Dendritic cell treated with granulocyte-macrophage colony-stimulating factor and Interleukin-4, amounts not matched to agents 40 ng/mL and 50 ng/mL, for 4 days (primary cell): ENCODE measurements around the gene APH1B.

Source experiments
- H3K27ac Mint-ChIP-seq: one replicate; pipeline ENCODE4 v1.8.0; 2022; ENCODE audit warnings: mild to moderate bottlenecking, mixed read lengths
- H3K27me3 Mint-ChIP-seq: one replicate; pipeline ENCODE4 v1.8.0; 2022; ENCODE audit warnings: mild to moderate bottlenecking, mixed read lengths
- H3K36me3 Mint-ChIP-seq: one replicate; pipeline ENCODE4 v1.8.0; 2022; ENCODE audit warnings: low read depth, mixed read lengths
- H3K4me1 Mint-ChIP-seq: one replicate; pipeline ENCODE4 v1.8.0; 2022; ENCODE audit warnings: low read depth, mixed read lengths
- H3K4me3 Mint-ChIP-seq: one replicate; pipeline ENCODE4 v1.8.0; 2022; ENCODE audit warnings: mild to moderate bottlenecking, moderate library complexity, mixed read lengths
- H3K9me3 Mint-ChIP-seq: one replicate; pipeline ENCODE4 v1.8.0; 2022; ENCODE audit warnings: mixed read lengths
- intact Hi-C: fragments of 100-400 bp; cut with micrococcal nuclease; formaldehyde crosslinking; loops from one replicate; pipeline ENCODE4 v1.15.0; 2022

Gene APH1B

DNA sequence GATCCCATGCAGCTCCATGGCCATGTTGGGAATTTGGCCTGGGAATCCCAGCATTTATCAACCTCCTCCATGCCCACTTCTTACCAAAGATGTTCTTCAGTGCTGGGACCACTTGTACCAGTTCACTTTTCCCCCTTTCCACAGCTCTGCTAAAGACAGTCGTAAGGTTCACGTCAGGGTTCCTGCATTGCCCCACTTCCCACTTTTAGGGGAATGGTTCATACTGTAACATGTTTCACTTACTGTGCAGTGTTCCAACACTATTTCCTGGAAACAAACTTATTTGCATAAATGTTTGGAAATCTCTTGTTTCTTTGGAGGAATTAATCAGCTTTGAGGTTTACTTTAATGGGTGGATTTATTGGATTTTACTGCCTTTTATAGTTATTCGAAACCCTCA is 17.0 kb downstream of the APH1B start:
- H3K4me1 Mint-ChIP-seq, result peaks cover 26% of the 10 kb centered on the region
- H3K4me3 Mint-ChIP-seq, result no peak overlapping the region
- H3K27ac Mint-ChIP-seq, result no peak overlapping the region
- intact Hi-C loops, result no loop called here
- no peaks in the 10 kb centered on the region for H3K27me3 Mint-ChIP-seq
- no peaks in the 10 kb centered on the region for H3K9me3 Mint-ChIP-seq
- peaks cover 88% of the 10 kb centered on the region for H3K36me3 Mint-ChIP-seq

- peaks cover 26% of the 10 kb centered on the region for H3K4me1 Mint-ChIP-seq
- H3K9me3 Mint-ChIP-seq, result no peaks in the 10 kb centered on the region
- H3K27ac Mint-ChIP-seq, result no peak overlapping the region
- peaks cover 98% of the 10 kb centered on the region for H3K36me3 Mint-ChIP-seq
- intact Hi-C loops, result no loop called here
- no peaks in the 10 kb centered on the region for H3K27me3 Mint-ChIP-seq
- H3K4me3 Mint-ChIP-seq, result no peak overlapping the region
Measured at GRCh38 chr15:63295341-63295740, 17.9 kb downstream of the APH1B start.

GRCh38 chr15:63296195-63296594 is 18.8 kb downstream of the APH1B start:
- peaks cover 25% of the 10 kb centered on the region for H3K4me1 Mint-ChIP-seq
- H3K4me3 Mint-ChIP-seq, result no peak overlapping the region
- H3K36me3 Mint-ChIP-seq, result peaks cover 100% of the 10 kb centered on the region

GRCh38 chr15:63299943-63300575 is 22.7 kb downstream of the APH1B start:
- H3K9me3 Mint-ChIP-seq, result no peaks in the 10 kb centered on the region
- intact Hi-C loops, result no loop called here
- peaks cover 100% of the 10 kb centered on the region for H3K36me3 Mint-ChIP-seq
- H3K27ac Mint-ChIP-seq, result no peak overlapping the region
- peaks cover 6% of the 10 kb centered on the region for H3K4me1 Mint-ChIP-seq
- H3K27me3 Mint-ChIP-seq, result no peaks in the 10 kb centered on the region
- H3K4me3 Mint-ChIP-seq, result no peak overlapping the region

More at GRCh38 chr15:63296195-63296594, 18.8 kb downstream of the APH1B start:
- Mint-ChIP-seq H3K27ac (no peak overlapping the region), H3K9me3 (no peaks in the 10 kb centered on the region), H3K27me3 (no peaks in the 10 kb centered on the region)
- intact Hi-C loops, result no loop called here

GRCh38 chr15:63301088-63301487 is 23.7 kb downstream of the APH1B start:
- intact Hi-C loops, result no loop called here
- H3K4me3 Mint-ChIP-seq, result no peak overlapping the region
- no peaks in the 10 kb centered on the region for H3K4me1 Mint-ChIP-seq
- no peaks in the 10 kb centered on the region for H3K27me3 Mint-ChIP-seq
- H3K9me3 Mint-ChIP-seq, result no peaks in the 10 kb centered on the region
- H3K27ac Mint-ChIP-seq, result no peak overlapping the region
- H3K36me3 Mint-ChIP-seq, result peaks cover 100% of the 10 kb centered on the region

- H3K4me3 Mint-ChIP-seq, result no peak overlapping the region
- H3K9me3 Mint-ChIP-seq, result no peaks in the 10 kb centered on the region
- H3K27ac Mint-ChIP-seq, result no peak overlapping the region
- H3K27me3 Mint-ChIP-seq, result no peaks in the 10 kb centered on the region
- no peaks in the 10 kb centered on the region for H3K4me1 Mint-ChIP-seq
- peaks cover 77% of the 10 kb centered on the region for H3K36me3 Mint-ChIP-seq
- intact Hi-C loops, result no loop called here
Measured at GRCh38 chr15:63305260-63305659, 27.9 kb downstream of the APH1B start.

DNA sequence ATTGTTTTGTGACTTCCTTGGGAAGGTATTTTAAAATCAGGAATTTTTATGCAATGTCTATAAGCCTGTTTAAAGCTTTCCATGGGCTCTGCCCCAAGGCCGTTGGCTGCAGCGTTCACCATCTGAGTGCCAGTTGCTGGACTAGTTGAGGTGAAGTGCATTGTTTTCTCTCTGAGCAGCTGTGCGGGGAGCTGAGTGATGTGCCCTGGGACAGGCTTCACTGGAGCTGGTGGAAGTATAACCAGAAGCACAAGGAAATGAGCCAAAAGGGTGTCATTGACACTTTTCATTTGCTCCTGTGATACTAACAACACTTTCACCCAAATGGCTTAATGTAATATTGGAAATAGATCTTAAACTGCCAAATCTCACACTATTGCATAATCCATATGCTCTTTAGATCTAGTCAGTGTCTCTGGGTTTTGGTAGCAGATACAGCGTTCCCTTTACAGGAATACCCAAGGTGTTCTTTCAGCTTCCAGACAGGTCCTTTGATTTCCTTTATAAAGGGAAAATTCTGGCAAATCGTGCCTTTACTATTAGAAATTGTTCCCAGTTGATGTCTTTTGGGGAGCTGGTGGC is 29.2 kb downstream of the APH1B start:
- Mint-ChIP-seq H3K4me1 (no peaks in the 10 kb centered on the region), H3K4me3 (no peak overlapping the region), H3K9me3 (no peaks in the 10 kb centered on the region), H3K27me3 (no peaks in the 10 kb centered on the region), H3K27ac (no peak overlapping the region), H3K36me3 (peaks cover 74% of the 10 kb centered on the region)
- intact Hi-C loops, result no loop called here

GRCh38 chr15:63308491-63308890 is 31.1 kb downstream of the APH1B start:
- no peak overlapping the region for H3K27ac Mint-ChIP-seq

DNA sequence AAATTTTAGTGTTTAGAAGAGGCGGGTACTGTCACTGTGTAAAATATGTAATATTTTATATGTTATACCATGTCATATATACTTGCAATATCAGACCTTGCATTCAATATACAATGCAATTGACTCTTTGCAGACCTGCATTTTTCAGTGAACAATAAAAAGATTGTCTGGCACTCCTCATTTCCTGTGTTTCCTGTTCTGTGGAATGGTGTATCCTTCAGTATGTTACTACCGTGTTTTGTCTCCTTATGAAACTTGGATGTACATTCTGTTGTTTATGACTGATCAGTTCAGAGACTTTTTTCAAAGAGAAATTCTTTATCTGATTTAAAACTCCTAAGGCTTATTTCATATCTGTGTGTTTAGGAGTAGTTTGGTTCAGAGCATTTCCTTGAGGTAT is 31.5 kb downstream of the APH1B start:
- Mint-ChIP-seq H3K9me3 (no peaks in the 10 kb centered on the region), H3K36me3 (peaks cover 51% of the 10 kb centered on the region), H3K27me3 (peaks cover under 1% of the 10 kb centered on the region), H3K4me3 (no peak overlapping the region), H3K27ac (no peak overlapping the region), H3K4me1 (no peaks in the 10 kb centered on the region)
- intact Hi-C loops, result no loop called here

More at GRCh38 chr15:63308491-63308890, 31.1 kb downstream of the APH1B start:
- Mint-ChIP-seq H3K27me3 (no peaks in the 10 kb centered on the region), H3K4me1 (no peaks in the 10 kb centered on the region), H3K4me3 (no peak overlapping the region), H3K36me3 (peaks cover 55% of the 10 kb centered on the region), H3K9me3 (no peaks in the 10 kb centered on the region)
- intact Hi-C loops, result no loop called here

DNA sequence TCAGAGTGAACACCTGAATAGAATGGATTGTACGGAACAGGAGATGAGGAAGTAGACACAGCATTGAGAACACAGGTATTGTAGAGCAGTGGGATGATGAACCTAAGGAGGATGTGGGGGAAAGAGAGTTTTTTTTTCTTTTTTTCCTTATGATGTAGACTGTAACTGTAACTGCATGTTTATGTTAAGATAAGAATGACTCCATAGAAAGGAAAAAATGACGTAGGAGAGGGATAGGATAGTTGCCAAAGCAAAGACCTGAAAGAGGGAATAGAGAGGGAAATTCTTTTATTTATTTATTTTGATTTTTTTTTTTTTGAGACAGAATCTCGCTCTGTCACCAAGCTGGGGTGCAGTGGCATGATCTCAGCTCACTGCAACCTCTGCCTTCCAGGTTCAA is 33.2 kb downstream of the APH1B start:
- Mint-ChIP-seq H3K4me1 (no peaks in the 10 kb centered on the region), H3K27me3 (peaks cover 2% of the 10 kb centered on the region), H3K4me3 (no peak overlapping the region), H3K9me3 (no peaks in the 10 kb centered on the region), H3K27ac (no peak overlapping the region), H3K36me3 (peaks cover 34% of the 10 kb centered on the region)
- intact Hi-C loops, result no loop called here

DNA sequence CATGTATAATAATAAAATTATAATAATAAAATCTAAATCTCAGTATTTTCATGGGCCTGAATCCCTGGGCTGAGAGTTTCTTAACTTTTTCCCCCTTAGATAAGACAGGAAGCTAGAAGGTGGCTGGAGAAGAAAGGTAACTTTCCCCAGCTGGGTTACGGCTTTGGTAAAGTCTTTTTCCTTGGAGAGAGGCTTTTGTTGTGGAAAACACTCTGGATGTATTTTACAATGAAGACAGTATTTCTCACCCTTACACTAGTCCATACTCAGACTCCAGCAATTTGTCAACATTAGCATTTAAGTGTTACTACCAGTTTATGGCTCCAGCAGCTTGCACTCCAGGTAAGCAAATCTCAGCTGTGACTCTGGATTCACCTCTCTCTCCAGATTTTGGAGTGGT is 34.9 kb downstream of the APH1B start:
- Mint-ChIP-seq H3K4me1 (peaks cover 11% of the 10 kb centered on the region), H3K27ac (no peak overlapping the region), H3K4me3 (no peak overlapping the region), H3K27me3 (peaks cover 2% of the 10 kb centered on the region), H3K9me3 (no peaks in the 10 kb centered on the region), H3K36me3 (peaks cover 18% of the 10 kb centered on the region)
- intact Hi-C loops, result no loop called here

- H3K27me3 Mint-ChIP-seq, result peaks cover 4% of the 10 kb centered on the region
- H3K27ac Mint-ChIP-seq, result no peak overlapping the region
- intact Hi-C loops, result no loop called here
- no peak overlapping the region for H3K4me3 Mint-ChIP-seq
- H3K4me1 Mint-ChIP-seq, result peaks cover 11% of the 10 kb centered on the region
- no peaks in the 10 kb centered on the region for H3K9me3 Mint-ChIP-seq
- H3K36me3 Mint-ChIP-seq, result peaks cover 14% of the 10 kb centered on the region
Measured at GRCh38 chr15:63313825-63314224, 36.4 kb downstream of the APH1B start.

- Mint-ChIP-seq H3K36me3 (peaks cover 14% of the 10 kb centered on the region), H3K4me3 (no peak overlapping the region), H3K9me3 (no peaks in the 10 kb centered on the region), H3K27me3 (peaks cover 4% of the 10 kb centered on the region), H3K27ac (no peak overlapping the region), H3K4me1 (peaks cover 11% of the 10 kb centered on the region)
- intact Hi-C loops, result no loop called here
Measured at GRCh38 chr15:63314409-63314808, 37.0 kb downstream of the APH1B start.

DNA sequence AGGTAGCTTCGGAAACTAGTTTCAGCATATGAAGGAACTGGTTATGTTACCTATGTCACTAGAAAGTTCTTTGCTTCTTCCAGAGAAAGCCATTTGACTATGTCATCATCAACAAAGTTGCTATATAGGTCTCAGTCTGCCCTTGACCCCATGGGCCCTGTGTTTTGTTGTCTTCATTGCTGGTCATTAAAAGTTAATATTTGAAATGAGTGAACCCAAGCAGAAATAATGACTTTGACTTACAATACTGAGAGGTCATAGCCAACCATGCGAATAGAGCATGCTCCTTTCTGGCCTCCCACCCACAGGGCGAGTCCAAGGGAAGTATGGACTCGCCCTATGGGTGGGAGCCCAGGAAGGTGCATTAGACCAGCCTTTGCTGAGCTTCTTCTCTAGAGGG is 40.9 kb downstream of the APH1B start:
- intact Hi-C loops, result no loop called here
- no peaks in the 10 kb centered on the region for H3K36me3 Mint-ChIP-seq
- no peak overlapping the region for H3K27ac Mint-ChIP-seq
- H3K4me3 Mint-ChIP-seq, result no peak overlapping the region
- no peaks in the 10 kb centered on the region for H3K9me3 Mint-ChIP-seq
- peaks cover 11% of the 10 kb centered on the region for H3K4me1 Mint-ChIP-seq
- peaks cover 4% of the 10 kb centered on the region for H3K27me3 Mint-ChIP-seq

- no peak overlapping the region for H3K27ac Mint-ChIP-seq
- peaks cover 11% of the 10 kb centered on the region for H3K4me1 Mint-ChIP-seq
- H3K36me3 Mint-ChIP-seq, result no peaks in the 10 kb centered on the region
- no peak overlapping the region for H3K4me3 Mint-ChIP-seq
- H3K27me3 Mint-ChIP-seq, result peaks cover 3% of the 10 kb centered on the region
- intact Hi-C loops, result no loop called here
- H3K9me3 Mint-ChIP-seq, result no peaks in the 10 kb centered on the region
Measured at GRCh38 chr15:63319065-63319464, 41.7 kb downstream of the APH1B start.
